Neural progenitor cell (in vitro differentiated cells): Measurements from ENCODE around the gene CD80. TPM values are rescaled to one million over a fixed set of nuclear protein-coding genes. Genes with fewer than 3 reads are reported as not detected.

ENCODE experiments used
- DNase-seq: peaks from one replicate; pipeline ENCODE4 v3.0.0-alpha.2; 2016; ENCODE audit warnings: low spot score
- H2AFZ ChIP-seq: fragments of 200-600 bp; sonication (generic); replicated peaks from 2 replicates; pipeline ENCODE4 v1.6.1; 2016; ENCODE audit warnings: antibody characterized with exemption
- H3F3A ChIP-seq: fragments of 200-600 bp; sonication (generic); 2 replicates; pipeline ENCODE4 v1.6.1; 2016; ENCODE audit warnings: antibody characterized with exemption, low read depth
- H3K27ac ChIP-seq: fragments of 200-600 bp; sonication (generic); 2 replicates; pipeline ENCODE4 v1.5.1; 2016; ENCODE audit warnings: mild to moderate bottlenecking
- H3K27me3 ChIP-seq: fragments of 200-600 bp; sonication (generic); 2 replicates; pipeline ENCODE4 v1.6.1; 2016; ENCODE audit warnings: mild to moderate bottlenecking, moderate library complexity
- H3K36me3 ChIP-seq: fragments of 200-600 bp; sonication (generic); 2 replicates; pipeline ENCODE4 v1.5.1; 2016
- H3K4me1 ChIP-seq: fragments of 200-600 bp; sonication (generic); 2 replicates; pipeline ENCODE4 v1.6.1; 2016; ENCODE audit warnings: mixed run types
- H3K4me2 ChIP-seq: fragments of 200-600 bp; sonication (generic); 2 replicates; pipeline ENCODE4 v1.6.1; 2016
- H3K4me3 ChIP-seq: fragments of 200-600 bp; sonication (generic); 2 replicates; pipeline ENCODE4 v1.5.1; 2016
- H3K79me2 ChIP-seq: fragments of 200-600 bp; sonication (generic); 2 replicates; pipeline ENCODE4 v1.6.1; 2016; ENCODE audit warnings: low read depth
- H3K9ac ChIP-seq: fragments of 200-600 bp; sonication (generic); 2 replicates; pipeline ENCODE4 v1.6.1; 2016
- H3K9me3 ChIP-seq: fragments of 200-600 bp; sonication (generic); 2 replicates; pipeline ENCODE4 v1.5.1; 2016; ENCODE audit warnings: low read depth
- H4K20me1 ChIP-seq: fragments of 200-600 bp; sonication (generic); 2 replicates; pipeline ENCODE4 v1.6.1; 2016; ENCODE audit warnings: low read depth
- H3K27ac Mint-ChIP-seq: 3 replicates; pipeline ENCODE4 v1.8.0; 2021; ENCODE audit warnings: mixed read lengths
- H3K27me3 Mint-ChIP-seq: 2 replicates; pipeline ENCODE4 v1.8.0; 2022; ENCODE audit warnings: low read depth, mild to moderate bottlenecking, inconsistent platforms, moderate library complexity, mixed read lengths; ENCODE audit not compliant: insufficient read depth
- H3K36me3 Mint-ChIP-seq: 3 replicates; pipeline ENCODE4 v1.8.0; 2021; ENCODE audit warnings: mixed read lengths
- H3K4me1 Mint-ChIP-seq: 3 replicates; pipeline ENCODE4 v1.8.0; 2021; ENCODE audit warnings: mixed read lengths
- H3K4me3 Mint-ChIP-seq: 3 replicates; pipeline ENCODE4 v1.8.0; 2021; ENCODE audit warnings: mild to moderate bottlenecking, moderate library complexity, mixed read lengths
- H3K9me3 Mint-ChIP-seq: 3 replicates; pipeline ENCODE4 v1.8.0; 2020; ENCODE audit warnings: mixed read lengths
- CTCF ChIP-seq: fragments of 200-600 bp; sonication (generic); IDR thresholded peaks from 2 replicates; pipeline ENCODE4 v1.5.1; 2017; ENCODE audit warnings: antibody characterized with exemption, mild to moderate bottlenecking
- EZH2 ChIP-seq: fragments of 200-600 bp; sonication (generic); IDR thresholded peaks from 2 replicates; pipeline ENCODE4 v1.6.1; 2017; ENCODE audit warnings: antibody characterized with exemption, mild to moderate bottlenecking, moderate library complexity
- EZH2phosphoT487 ChIP-seq: fragments of 200-600 bp; sonication (generic); IDR thresholded peaks from 2 replicates; pipeline ENCODE4 v1.6.1; 2017; ENCODE audit warnings: antibody characterized with exemption
- total RNA-seq: library from RNA; depleted of rRNA; stranded (reverse); fragments of >200 nt; gene quantifications from 2 replicates; pipeline ENCODE4 v1.2.3, GENCODE V29; 2015; ENCODE audit warnings: low replicate concordance

The CD80 gene
- total RNA-seq, 1 donor from 2014 or later, result 0.30 TPM

DNA sequence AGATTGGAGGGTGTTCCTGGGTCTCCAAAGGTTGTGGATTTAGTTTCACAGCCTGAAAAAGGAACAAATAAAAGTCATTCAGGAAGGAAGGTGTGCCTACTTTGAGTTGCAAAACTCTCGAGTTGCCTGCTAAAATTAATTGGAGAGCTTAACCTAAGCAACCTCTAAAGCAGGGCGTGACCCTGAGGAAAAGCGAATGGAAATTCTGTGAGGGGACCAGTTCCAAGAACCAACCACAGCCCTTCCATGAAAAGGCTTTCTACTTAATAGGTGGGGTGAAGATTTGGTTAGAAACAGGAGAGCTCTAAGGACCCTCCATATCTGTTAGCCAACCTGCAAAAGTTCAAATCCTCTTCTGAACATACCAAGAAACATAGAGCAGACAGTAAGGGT lies 1.5 kb downstream of the CD80 start:
- Histone ChIP-seq H4K20me1 (no peaks in the 10 kb centered on the region), H3K4me3 (no peak overlapping the region), H3K27me3 (no peaks in the 10 kb centered on the region), H3K9me3 (no peaks in the 10 kb centered on the region), H3K4me1 (no peaks in the 10 kb centered on the region), H3K27ac (no peak overlapping the region), H3F3A (no peaks in the 10 kb centered on the region), H3K36me3 (no peaks in the 10 kb centered on the region), H3K9ac (no peak overlapping the region), H3K79me2 (no peaks in the 10 kb centered on the region), H2AFZ (no peak overlapping the region), H3K4me2 (no peak overlapping the region)
- Mint-ChIP-seq H3K4me1 (peaks cover 3% of the 10 kb centered on the region), H3K4me3 (no peak overlapping the region), H3K27me3 (peaks cover 6% of the 10 kb centered on the region), H3K27ac (no peak overlapping the region), H3K9me3 (no peaks in the 10 kb centered on the region), H3K36me3 (no peaks in the 10 kb centered on the region)
- TF ChIP-seq EZH2phosphoT487 (no peak), EZH2 (no peak), CTCF (no peak)
- DNase-seq, result no peak

GRCh38 chr3:119557192-119557876 lies 2.1 kb downstream of the CD80 start:
- no peak overlapping the region for H3K9ac ChIP-seq
- no peaks in the 10 kb centered on the region for H3K27me3 ChIP-seq
- H3K36me3 ChIP-seq, result no peaks in the 10 kb centered on the region
- no peaks in the 10 kb centered on the region for H3K9me3 ChIP-seq
- H3K9me3 Mint-ChIP-seq, result no peaks in the 10 kb centered on the region
- no peak overlapping the region for H3K4me3 Mint-ChIP-seq
- no peak overlapping the region for H3K4me2 ChIP-seq
- no peak overlapping the region for H3K4me3 ChIP-seq
- no peaks in the 10 kb centered on the region for H3F3A ChIP-seq
- no peaks in the 10 kb centered on the region for H3K4me1 ChIP-seq
- no peak for TF ChIP-seq CTCF
- TF ChIP-seq EZH2phosphoT487, result no peak
- TF ChIP-seq EZH2, result no peak
- H3K27me3 Mint-ChIP-seq, result peaks cover 6% of the 10 kb centered on the region
- no peak overlapping the region for H2AFZ ChIP-seq
- H3K27ac Mint-ChIP-seq, result no peak overlapping the region
- H3K4me1 Mint-ChIP-seq, result peaks cover 3% of the 10 kb centered on the region
- no peak for DNase-seq
- no peak overlapping the region for H3K27ac ChIP-seq
- H4K20me1 ChIP-seq, result no peaks in the 10 kb centered on the region
- no peaks in the 10 kb centered on the region for H3K36me3 Mint-ChIP-seq
- H3K79me2 ChIP-seq, result no peaks in the 10 kb centered on the region

DNA sequence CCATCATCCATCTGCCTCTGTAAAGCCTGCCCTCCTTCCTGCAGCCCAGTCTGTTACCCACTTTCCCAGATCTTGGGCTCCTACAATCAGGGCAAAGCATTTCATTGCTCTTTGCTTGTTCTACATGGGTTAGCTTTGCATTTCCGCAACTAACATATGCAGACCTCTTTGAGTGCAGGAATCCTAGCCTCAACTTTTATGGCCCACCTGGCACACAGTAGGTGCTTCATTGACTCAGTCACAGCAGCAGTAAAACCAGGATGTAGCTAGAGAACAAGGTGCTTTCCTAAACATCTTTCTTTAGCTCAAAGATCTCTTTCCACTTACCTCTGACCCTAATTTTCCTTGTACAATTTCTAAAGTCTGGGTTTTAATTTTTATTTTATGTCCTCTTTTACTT lies 3.5 kb downstream of the CD80 start:
- no peak overlapping the region for H3K4me2 ChIP-seq
- H3K36me3 Mint-ChIP-seq, result no peaks in the 10 kb centered on the region
- TF ChIP-seq CTCF (no peak), EZH2phosphoT487 (no peak), EZH2 (no peak)
- no peak overlapping the region for H3K27ac Mint-ChIP-seq
- H3K9me3 ChIP-seq, result no peaks in the 10 kb centered on the region
- H3K4me3 Mint-ChIP-seq, result no peak overlapping the region
- H3K4me1 Mint-ChIP-seq, result peaks cover 3% of the 10 kb centered on the region
- DNase-seq, result no peak
- H3F3A ChIP-seq, result no peaks in the 10 kb centered on the region
- H3K79me2 ChIP-seq, result no peaks in the 10 kb centered on the region
- no peaks in the 10 kb centered on the region for H3K27me3 ChIP-seq
- no peak overlapping the region for H3K9ac ChIP-seq
- no peaks in the 10 kb centered on the region for H3K9me3 Mint-ChIP-seq
- H4K20me1 ChIP-seq, result no peaks in the 10 kb centered on the region
- H3K27me3 Mint-ChIP-seq, result peaks cover 5% of the 10 kb centered on the region
- H3K4me3 ChIP-seq, result no peak overlapping the region
- H3K36me3 ChIP-seq, result no peaks in the 10 kb centered on the region
- H3K4me1 ChIP-seq, result no peaks in the 10 kb centered on the region
- no peak overlapping the region for H2AFZ ChIP-seq
- no peak overlapping the region for H3K27ac ChIP-seq
